IMR-90 (cell line): ENCODE results near the gene IVNS1ABP. TPM values are rescaled to one million over a fixed set of nuclear protein-coding genes. Genes with fewer than 3 reads are reported as not detected.

ENCODE experiments used
- ATAC-seq: fragments of 200-7000 bp; cut with Tn5 transposase; 2 replicates; pipeline ENCODE4 v1.9.1; 2020; ENCODE audit warnings: low read depth, mild to moderate bottlenecking, moderate library complexity
- BruUV-seq: library from RNA; stranded (reverse); fragments of 400-500 nt; replicated peaks from 2 replicates; lab custom pipeline; 2021; lab: Mats Ljungman, UMichigan
- CTCF ChIA-PET: fragments of 300-600 bp; formaldehyde crosslinking; extraction: SDS; loops from one replicate; lab custom pipeline; 2021; ENCODE audit warnings: antibody characterized with exemption; lab: Yijun Ruan, JAX
- POLR2A ChIA-PET: fragments of 300-600 bp; sonication (Branson Sonifier 250); formaldehyde crosslinking; loops from one replicate; lab custom pipeline; 2022; ENCODE audit warnings: antibody characterized with exemption; ENCODE audit not compliant: unreplicated experiment; lab: Charles Lee
- DNase-seq: peaks from one replicate; pipeline ENCODE4 v3.0.0; 2013
- H2AFZ ChIP-seq: replicated peaks from 2 replicates; pipeline ENCODE3; 2013; ENCODE audit warnings: low read length, mild to moderate bottlenecking; ENCODE audit not compliant: poor library complexity
- H2AK5ac ChIP-seq: 2 replicates; pipeline ENCODE4 v1.6.1; 2013; ENCODE audit warnings: low read depth, low read length, inconsistent platforms
- H2AK9ac ChIP-seq: replicated peaks from 2 replicates; pipeline ENCODE3; 2013; ENCODE audit warnings: mild to moderate bottlenecking, low read depth, low read length, moderate library complexity; ENCODE audit not compliant: poor library complexity
- H2BK120ac ChIP-seq: 2 replicates; pipeline ENCODE4 v1.6.1; 2013; ENCODE audit warnings: low read depth, low read length, inconsistent platforms
- H2BK15ac ChIP-seq: 3 replicates; pipeline ENCODE4 v1.6.1; 2013; ENCODE audit warnings: low read depth, low read length, inconsistent platforms
- H2BK20ac ChIP-seq: 2 replicates; pipeline ENCODE4 v1.6.1; 2013; ENCODE audit warnings: low read depth, mild to moderate bottlenecking, inconsistent platforms, low read length, moderate library complexity
- H2BK5ac ChIP-seq: 2 replicates; pipeline ENCODE4 v1.6.1; 2013; ENCODE audit warnings: mild to moderate bottlenecking, low read depth, low read length, inconsistent platforms; ENCODE audit not compliant: poor library complexity, severe bottlenecking
- H3K14ac ChIP-seq: replicated peaks from 2 replicates; pipeline ENCODE4 v1.6.1; 2013; ENCODE audit warnings: low read depth, low read length, inconsistent platforms
- H3K18ac ChIP-seq: 2 replicates; pipeline ENCODE4 v1.6.1; 2013; ENCODE audit warnings: low read depth, low read length, control low read depth
- H3K23ac ChIP-seq: 2 replicates; pipeline ENCODE4 v1.6.1; 2013; ENCODE audit warnings: low read depth, low read length, inconsistent platforms
- H3K27ac ChIP-seq: 2 replicates; pipeline ENCODE4 v1.5.1; 2013; ENCODE audit warnings: mild to moderate bottlenecking, control low read depth, low read length; ENCODE audit not compliant: insufficient read depth
- H3K27me3 ChIP-seq: 2 replicates; pipeline ENCODE4 v1.6.1; 2013; ENCODE audit warnings: low read length; ENCODE audit not compliant: control insufficient read depth, insufficient read depth
- H3K36me3 ChIP-seq: 2 replicates; pipeline ENCODE4 v1.6.1; 2013; ENCODE audit warnings: low read length, mixed read lengths; ENCODE audit not compliant: control insufficient read depth, insufficient read depth
- H3K4ac ChIP-seq: 2 replicates; pipeline ENCODE4 v1.6.1; 2013; ENCODE audit warnings: low read depth, low read length, inconsistent platforms
- H3K4me1 ChIP-seq: 2 replicates; pipeline ENCODE4 v1.6.1; 2013; ENCODE audit warnings: low read length, mixed read lengths; ENCODE audit not compliant: control insufficient read depth, insufficient read depth
- H3K4me2 ChIP-seq: 2 replicates; pipeline ENCODE4 v1.6.1; 2013; ENCODE audit warnings: low read depth, mild to moderate bottlenecking, control low read depth, low read length, moderate library complexity
- H3K4me3 ChIP-seq: 2 replicates; pipeline ENCODE4 v1.5.1; 2013; ENCODE audit warnings: low read depth, mild to moderate bottlenecking, control low read depth, low read length, moderate library complexity; ENCODE audit not compliant: insufficient read depth
- H3K56ac ChIP-seq: 2 replicates; pipeline ENCODE4 v1.6.1; 2013; ENCODE audit warnings: low read length, inconsistent platforms; ENCODE audit not compliant: insufficient read depth; ENCODE audit errors: extremely low read depth
- H3K79me1 ChIP-seq, 2 experiments: 2 replicates each; pipeline ENCODE4 v1.6.1; 2013; ENCODE audit warnings: low read length in 2 of 2, inconsistent platforms in 1 of 2, low read depth in 1 of 2
- H3K9ac ChIP-seq: 2 replicates; pipeline ENCODE4 v1.6.1; 2013; ENCODE audit warnings: low read depth, low read length, control low read depth
- H3K9me1 ChIP-seq: 2 replicates; pipeline ENCODE4 v1.6.1; 2013; ENCODE audit warnings: low read length, inconsistent platforms; ENCODE audit not compliant: insufficient read depth
- H3K9me3 ChIP-seq: 2 replicates; pipeline ENCODE4 v1.6.1; 2013; ENCODE audit warnings: low read length; ENCODE audit not compliant: control insufficient read depth, insufficient read depth
- H4K20me1 ChIP-seq: 2 replicates; pipeline ENCODE4 v1.6.1; 2013; ENCODE audit warnings: low read length, inconsistent platforms; ENCODE audit not compliant: insufficient read depth
- H4K5ac ChIP-seq: 2 replicates; pipeline ENCODE4 v1.6.1; 2013; ENCODE audit warnings: mild to moderate bottlenecking, low read depth, low read length, control low read depth
- H4K8ac ChIP-seq, 2 experiments: 2 replicates each; pipeline ENCODE4 v1.6.1; 2013; ENCODE audit warnings: low read depth in 2 of 2, low read length in 2 of 2, control low read depth in 1 of 2, inconsistent platforms in 1 of 2
- H4K91ac ChIP-seq: 2 replicates; pipeline ENCODE4 v1.6.1; 2013; ENCODE audit warnings: low read depth, low read length, inconsistent platforms; ENCODE audit not compliant: insufficient read depth
- BHLHE40 ChIP-seq: fragments of 150-350 bp; IDR thresholded peaks from 2 replicates; pipeline ENCODE4 v1.6.1; 2016; ENCODE audit warnings: mild to moderate bottlenecking, low read depth, low read length
- CEBPB ChIP-seq: IDR thresholded peaks from 2 replicates; pipeline ENCODE4 v1.6.1; 2012; ENCODE audit warnings: low read depth, low read length, improper control_type of control experiment
- MXI1 ChIP-seq: IDR thresholded peaks from 2 replicates; pipeline ENCODE4 v1.6.1; 2012; ENCODE audit warnings: low read depth, mild to moderate bottlenecking, low read length, moderate library complexity, borderline replicate concordance
- NFE2L2 ChIP-seq: fragments of 150-350 bp; IDR thresholded peaks from 2 replicates; pipeline ENCODE4 v1.6.1; 2016; ENCODE audit warnings: low read depth, mild to moderate bottlenecking, low read length
- RAD21 ChIP-seq: IDR thresholded peaks from 2 replicates; pipeline ENCODE4 v1.6.1; 2012; ENCODE audit warnings: low read length, improper control_type of control experiment
- WGBS, 2 experiments: methylation state at CpG; one replicate each; pipeline versions ENCODE4 v1.1.5 to v1.1.7; 2013; ENCODE audit warnings: missing lambda C conversion rate in 2 of 2; ENCODE audit not compliant: insufficient read length in 1 of 2; ENCODE audit errors: extremely low coverage in 2 of 2; 5-methylcytosine and 5-hydroxymethylcytosine counted together
- dilution Hi-C: fragments of 300-500 bp; cut with HindIII; formaldehyde crosslinking; loops from one replicate; pipeline ENCODE4 v1.14.3; 2018; ENCODE audit warnings: low sequenced_read_pairs; ENCODE audit not compliant: unreplicated experiment
- in situ Hi-C: fragments of 300-500 bp; cut with MboI; formaldehyde crosslinking; loops from 3 replicates; pipeline ENCODE4 v1.14.3; 2019; ENCODE audit warnings: low sequenced_read_pairs, inconsistent platforms, mixed read lengths
- intact Hi-C: fragments of 100-400 bp; cut with micrococcal nuclease; formaldehyde crosslinking; loops from 2 replicates; pipeline ENCODE4 v1.10.0; 2022
- polyA plus RNA-seq, 3 experiments: library from polyadenylated mRNA; depleted of rRNA; stranded (reverse); fragments of >200 nt; gene quantifications; 2 replicates each; pipeline ENCODE4 v1.2.3, GENCODE V29; 2012; ENCODE audit warnings: low replicate concordance in 1 of 3
- total RNA-seq: library from RNA; depleted of rRNA; stranded (reverse); fragments of >200 nt; gene quantifications from 2 replicates; pipeline ENCODE4 v1.2.3, GENCODE V29; 2012

Gene IVNS1ABP
- total and polyA plus RNA-seq, 2 of the 4 experiments (the other 2 are of a cell fraction) = 21.8 to 26.7 TPM

GRCh38 chr1:185348985-185349384, 31.9 kb upstream of the IVNS1ABP start:
- ATAC-seq (no peak), DNase-seq (no peak)
- H2AFZ ChIP-seq = no peak overlapping the region
- H3K4me2 ChIP-seq = no peak overlapping the region
- ChIA-PET CTCF (interaction anchor here (0.5 to 0.6 kb wide), 3 partner anchors 11 to 475 kb away, joined by 3 to 4 read pairs (median 3); no protein-coding TSS in a partner anchor), POLR2A (no interaction called here)
- H3K27ac ChIP-seq = no peak overlapping the region
- no peak overlapping the region for H3K4ac ChIP-seq
- no TSS peak for BruUV-seq
- no peak overlapping the region for H2BK15ac ChIP-seq
- no peaks in the 10 kb centered on the region for H3K79me1 ChIP-seq
- no peaks in the 10 kb centered on the region for H3K27me3 ChIP-seq
- H3K4me3 ChIP-seq = no peak overlapping the region
- no peak overlapping the region for H2AK9ac ChIP-seq
- H3K4me1 ChIP-seq = no peaks in the 10 kb centered on the region
- no peak overlapping the region for H4K5ac ChIP-seq
- H4K8ac ChIP-seq = no peak overlapping the region
- H3K14ac ChIP-seq = no peak overlapping the region
- H3K9me1 ChIP-seq = no peaks in the 10 kb centered on the region; the same call in 1 of the 2 replicates
- no peak overlapping the region for H3K56ac ChIP-seq
- no peak overlapping the region for H2BK120ac ChIP-seq
- no peak overlapping the region for H2BK5ac ChIP-seq
- no peak overlapping the region for H2AK5ac ChIP-seq
- no peak for TF ChIP-seq RAD21
- no peak for TF ChIP-seq NFE2L2
- TF ChIP-seq CEBPB = no peak
- no peak for TF ChIP-seq MXI1
- no peak for TF ChIP-seq BHLHE40
- no peak overlapping the region for H3K18ac ChIP-seq
- WGBS, 2 experiments = no CpG with 5 or more reads among the region's 1 CpG
- no peak overlapping the region for H4K91ac ChIP-seq
- H3K36me3 ChIP-seq = no peaks in the 10 kb centered on the region
- dilution Hi-C loops = no loop called here
- in situ Hi-C loops = no loop called here
- H3K9ac ChIP-seq = no peak overlapping the region
- H3K9me3 ChIP-seq = no peaks in the 10 kb centered on the region
- H2BK20ac ChIP-seq = no peak overlapping the region
- intact Hi-C loops = loop anchor here (10.0 kb wide), 1 partner anchor 46 kb away; no protein-coding TSS in a partner anchor
- H3K23ac ChIP-seq = no peak overlapping the region
- no peaks in the 10 kb centered on the region for H4K20me1 ChIP-seq
